NCI-H748 (cell line): ENCODE measurements around the gene CEP152.

Experiments used
- DNase-seq: peaks from one replicate; lab custom pipeline; 2025; ENCODE audit not compliant: unreplicated experiment; lab: John Stamatoyannopoulos, UW

CEP152 gene

DNA sequence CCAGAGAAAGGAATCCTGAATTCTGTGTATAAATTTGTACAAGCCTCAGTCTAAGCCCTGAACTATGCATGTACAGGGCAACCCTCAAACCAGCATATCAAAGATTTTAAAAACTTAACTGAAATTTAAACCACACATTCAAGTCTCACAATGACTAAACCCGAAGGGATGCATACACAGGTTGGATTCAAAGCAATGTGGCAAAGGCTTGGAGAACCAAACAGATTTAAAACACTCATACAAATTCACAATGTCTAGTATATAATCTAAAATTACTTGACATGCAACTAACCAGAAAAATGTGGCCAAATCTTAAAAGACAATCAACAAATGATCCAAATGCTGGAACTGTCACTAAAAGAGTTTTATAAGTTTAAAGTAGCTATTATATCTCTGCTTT, 36.4 kb downstream of the CEP152 start:
- DNase-seq: no peak

DNA sequence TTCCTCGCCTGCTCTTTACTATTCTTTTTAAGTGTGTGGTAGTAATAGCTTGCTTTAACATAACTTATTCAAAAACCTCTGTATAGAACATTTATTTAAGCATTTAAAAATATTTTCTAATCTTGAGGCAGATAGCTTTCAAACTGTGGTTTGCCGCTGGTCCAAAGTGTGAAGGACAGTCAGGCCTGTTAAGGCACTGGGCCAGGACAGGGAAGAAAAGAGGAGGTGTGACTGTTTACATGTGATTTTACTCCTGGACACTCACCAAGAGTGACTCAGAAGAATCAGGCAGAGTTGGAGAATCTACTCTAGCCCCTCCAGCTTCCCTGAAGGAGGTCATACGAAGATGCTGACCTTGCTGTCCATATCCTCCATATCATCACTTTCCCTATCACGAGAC, 44.7 kb downstream of the CEP152 start:
- DNase-seq: no peak

- DNase-seq: no peak
These were observed 45.8 kb downstream of the CEP152 start for GRCh38 chr15:48765022-48765421.

DNA sequence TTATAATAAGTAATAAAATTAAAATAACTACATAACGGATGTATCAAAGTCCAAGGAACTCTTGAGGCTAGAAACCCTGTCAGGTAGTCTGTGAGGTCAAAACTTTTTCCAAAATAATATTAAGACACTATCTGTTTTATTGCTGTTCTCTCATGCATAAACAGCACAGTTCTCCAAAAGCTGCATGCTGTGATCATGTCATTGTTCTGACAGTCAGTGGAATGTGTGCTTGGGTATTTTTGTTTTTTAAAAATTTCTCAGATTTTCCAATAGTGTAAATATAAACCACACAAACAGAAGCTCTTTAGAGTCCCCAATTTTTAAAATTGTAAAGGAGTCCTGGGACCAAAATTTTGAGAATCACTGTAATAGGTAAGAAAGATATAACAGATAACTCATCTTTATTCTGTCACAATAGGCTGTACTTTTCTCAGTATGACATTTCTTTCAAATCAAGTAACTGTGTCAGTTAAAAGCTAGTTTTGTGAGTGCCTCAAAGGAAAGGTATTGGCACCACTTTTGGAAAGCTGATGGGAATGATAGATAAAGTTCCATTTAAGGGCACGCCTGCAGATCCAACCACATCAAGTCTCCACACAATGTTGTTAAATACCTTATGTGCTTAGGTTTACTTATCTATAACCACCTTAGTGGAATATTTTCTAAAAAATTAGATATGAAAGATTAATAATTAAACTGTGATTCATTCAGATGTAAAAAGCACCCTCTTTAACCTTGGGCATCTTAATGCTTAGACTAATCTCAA, 49.3 kb downstream of the CEP152 start:
- DNase-seq: no peak

GRCh38 chr15:48759921-48760320, 50.9 kb downstream of the CEP152 start:
- DNase-seq: no peak

DNA sequence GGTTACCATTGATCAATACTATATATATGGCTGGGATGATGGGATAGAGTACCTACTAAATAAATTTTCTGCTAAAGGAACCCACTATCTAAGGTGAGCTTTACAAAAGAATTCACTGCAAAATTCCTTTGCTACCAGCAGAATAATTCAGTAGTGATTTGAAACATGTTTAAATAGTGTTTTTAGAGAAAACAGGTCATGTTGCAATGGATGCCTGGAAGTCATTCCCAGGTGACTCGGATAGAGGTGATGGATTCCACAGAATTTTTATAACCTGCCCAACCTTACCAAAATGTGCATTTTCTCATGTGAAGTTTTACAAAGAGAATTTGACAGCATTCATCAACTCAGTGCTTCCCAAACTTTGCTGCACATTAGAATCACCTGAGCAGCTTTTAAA, 53.2 kb downstream of the CEP152 start:
- no peak for DNase-seq

- DNase-seq: no peak
These were observed 56.9 kb downstream of the CEP152 start for GRCh38 chr15:48754011-48754410.

DNA sequence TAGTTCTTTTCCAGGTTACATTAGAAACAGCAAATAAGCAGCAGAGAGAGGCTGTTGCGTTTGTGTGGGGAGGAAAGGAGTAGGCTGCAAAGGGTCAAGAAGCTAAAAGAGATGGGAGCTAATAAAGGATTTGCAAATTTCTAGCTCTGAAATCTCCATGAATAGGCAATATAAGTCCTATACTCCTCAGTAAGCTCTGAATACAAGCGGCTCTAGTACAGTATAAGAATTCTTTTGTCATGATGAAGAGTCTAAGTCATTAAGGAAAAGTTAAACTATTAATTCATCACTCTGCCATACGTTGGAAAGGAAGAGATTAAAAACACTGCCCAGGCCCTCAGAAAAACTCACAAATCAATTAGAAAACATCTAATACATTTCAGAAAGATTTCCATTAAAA, 59.3 kb downstream of the CEP152 start:
- DNase-seq: no peak

GRCh38 chr15:48748535-48748934, 62.3 kb downstream of the CEP152 start:
- no peak for DNase-seq

- no peak for DNase-seq
These were observed 77.3 kb downstream of the CEP152 start for GRCh38 chr15:48733615-48734014.

- no peak for DNase-seq
These were observed 80.4 kb downstream of the CEP152 start for GRCh38 chr15:48730506-48730905.

DNA sequence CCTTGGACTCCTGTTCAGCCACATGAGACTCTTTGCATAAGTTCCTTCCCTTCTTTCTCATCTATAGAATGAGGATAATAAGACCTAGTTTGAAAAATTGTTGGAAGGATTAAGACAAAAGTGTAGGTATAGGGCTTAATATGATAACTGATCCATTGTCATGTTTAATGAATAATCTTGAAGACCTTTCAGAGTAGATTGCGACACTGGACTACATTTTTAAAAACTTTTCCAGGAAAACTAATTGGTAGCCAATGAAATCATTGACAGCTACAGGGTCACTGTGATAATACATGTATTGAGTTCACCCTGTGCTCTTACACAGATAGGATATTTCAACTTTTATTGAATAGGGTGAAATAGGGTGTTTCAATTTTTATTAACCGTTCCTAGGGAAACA, 86.9 kb downstream of the CEP152 start:
- DNase-seq: no peak

- no peak for DNase-seq
These were observed 87.9 kb downstream of the CEP152 start for GRCh38 chr15:48722764-48723661.

GRCh38 chr15:48721061-48721810, 89.6 kb downstream of the CEP152 start:
- no peak for DNase-seq

DNA sequence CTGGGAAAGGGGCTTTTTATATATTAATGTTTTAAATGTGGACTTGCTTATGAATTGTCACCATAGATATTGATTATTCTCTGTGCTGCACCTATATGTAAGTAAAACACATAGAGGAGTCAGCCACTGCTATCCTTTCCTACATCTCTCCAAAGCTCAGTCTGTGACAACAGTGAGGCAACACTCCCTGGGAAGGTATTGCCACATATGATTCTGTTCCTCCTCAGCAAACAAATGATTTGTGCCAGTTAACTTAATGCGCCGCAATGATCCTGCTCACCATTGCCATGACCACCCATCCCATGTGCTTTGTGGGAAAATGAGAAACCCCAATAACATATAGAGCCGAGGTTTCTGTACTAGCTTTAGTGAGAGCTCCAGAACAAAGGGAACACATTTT, 90.2 kb downstream of the CEP152 start:
- DNase-seq: no peak

GRCh38 chr15:48719668-48720067, 91.2 kb downstream of the CEP152 start:
- DNase-seq: no peak

GRCh38 chr15:48718646-48719045, 92.2 kb downstream of the CEP152 start:
- no peak for DNase-seq

GRCh38 chr15:48717458-48717857, 93.4 kb downstream of the CEP152 start:
- peak; percentile 0 for DNase-seq

DNA sequence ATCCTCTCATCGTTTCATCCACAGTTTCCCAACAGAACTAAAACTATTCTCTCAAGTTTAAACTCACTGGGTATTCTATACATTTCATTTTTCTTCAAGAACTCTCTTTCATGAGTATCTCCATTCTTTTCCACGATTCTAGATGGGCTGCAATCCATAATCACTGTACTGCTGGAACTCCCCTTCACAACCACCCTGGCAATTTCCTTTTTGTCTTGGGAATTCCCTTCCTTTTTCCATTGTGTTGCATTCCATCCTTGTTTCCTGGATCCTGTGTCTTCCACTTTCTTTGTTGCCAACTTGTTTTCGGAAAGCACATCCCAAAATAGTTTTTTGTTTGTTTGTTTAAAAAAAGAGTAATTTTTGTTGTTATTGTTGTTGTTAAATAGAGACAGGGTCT, 98.3 kb downstream of the CEP152 start:
- DNase-seq: no peak

DNA sequence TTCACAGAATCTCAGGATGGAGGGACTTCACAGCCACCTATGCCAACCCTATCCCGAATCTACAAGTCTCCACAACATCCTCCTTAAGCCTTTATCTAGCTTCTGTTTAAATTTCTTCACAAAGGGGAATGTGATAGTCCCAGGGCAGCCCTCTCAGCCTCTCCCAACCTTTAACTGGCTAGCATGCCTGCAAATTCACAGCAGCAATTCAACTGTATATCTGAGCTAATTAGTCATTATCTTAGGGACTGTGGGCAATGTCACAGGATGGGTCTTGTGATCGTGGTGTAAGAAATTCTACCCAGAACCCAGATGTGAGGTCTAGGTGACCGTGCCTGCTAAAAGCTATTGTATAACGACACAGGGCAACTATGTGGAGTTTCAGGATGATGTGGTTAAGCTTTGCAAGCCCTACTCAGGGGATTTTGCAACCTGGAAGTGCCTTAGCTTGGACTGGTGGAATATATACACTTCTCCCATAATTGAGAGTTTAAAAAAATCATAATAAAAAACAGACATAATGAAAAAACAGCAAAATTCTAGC, 99.8 kb downstream of the CEP152 start:
- no peak for DNase-seq

GRCh38 chr15:48708641-48709040, 102.2 kb downstream of the CEP152 start:
- DNase-seq: no peak
